Globus pallidus (tissue), 1 donor: Measurements from ENCODE around the gene EGFL8.
A peak's percentile ranks its signal among the peaks of the same experiment; 100 is the strongest.
"Not testable (repeated sequence)": the region's sequence is repeated elsewhere in the genome, so short reads cannot be mapped to it uniquely, and the experiment has no call there.

Experiments
- DNase-seq: peaks from one replicate; pipeline ENCODE4 v3.0.0-alpha.2; 2015; ENCODE audit warnings: low spot score

The EGFL8 gene

DNA sequence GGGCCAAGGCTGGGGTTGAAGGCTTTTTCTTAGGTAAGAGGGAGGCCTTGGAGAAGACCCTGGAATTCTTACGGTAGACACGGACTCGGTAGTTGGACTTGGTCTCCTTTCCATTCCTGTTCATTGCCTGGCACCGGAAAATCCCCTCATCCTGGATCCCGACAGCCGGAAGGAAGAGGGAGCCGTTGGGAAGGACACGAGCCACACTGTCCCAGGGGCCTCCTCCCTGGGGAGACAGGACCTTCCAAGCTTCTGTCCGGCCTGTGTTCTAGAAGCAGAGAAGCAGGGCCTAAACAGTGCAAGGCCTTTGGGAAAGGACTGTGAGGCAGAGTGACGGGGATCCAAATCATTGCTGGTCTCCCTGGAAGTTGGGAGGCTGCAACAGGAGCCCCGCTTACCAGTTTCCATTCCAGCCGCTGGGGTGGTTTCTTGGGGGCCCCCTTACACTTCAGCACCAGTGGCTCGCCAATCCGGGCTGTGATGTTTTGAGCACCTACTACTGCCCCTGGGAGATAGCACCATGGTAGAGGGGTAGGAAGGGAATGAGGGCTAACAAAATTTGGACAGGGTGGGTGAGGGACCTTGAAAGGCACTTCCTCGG is 19.2 kb downstream of the EGFL8 start:
- no peak for DNase-seq

DNA sequence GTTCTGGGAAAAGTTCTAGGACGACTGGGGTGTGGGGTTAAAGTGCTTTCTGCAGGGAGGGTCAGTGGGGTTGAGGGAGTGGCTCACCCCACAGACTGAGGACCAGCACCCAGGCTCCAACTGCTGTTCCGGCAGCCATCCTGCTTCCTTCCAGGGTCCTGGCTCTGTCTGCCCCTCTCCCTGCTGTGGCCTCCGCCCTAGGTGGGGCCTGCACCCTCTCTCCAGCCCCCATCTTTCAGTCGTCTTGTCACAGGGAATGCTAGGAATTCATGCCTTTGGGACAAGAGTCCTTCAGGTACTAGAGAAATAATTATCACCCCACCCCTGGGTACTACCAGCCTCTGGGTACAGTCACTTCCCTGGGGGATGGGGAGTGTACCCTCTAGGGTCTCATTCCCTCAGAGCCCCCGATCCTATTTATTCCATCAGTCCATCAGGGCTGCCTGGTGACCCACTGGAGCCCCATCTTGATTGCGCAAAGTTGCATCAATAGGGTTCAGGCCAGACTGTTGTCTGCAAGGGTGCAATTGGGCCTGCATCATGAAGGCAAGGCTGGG is 19.8 kb downstream of the EGFL8 start, which contains the start of gene AGER:
AGER (minus strand) TSS at position 170 of the 557 bp plus-strand sequence; CDS start at position 139, 31 bp downstream.
- DNase-seq = no peak

DNA sequence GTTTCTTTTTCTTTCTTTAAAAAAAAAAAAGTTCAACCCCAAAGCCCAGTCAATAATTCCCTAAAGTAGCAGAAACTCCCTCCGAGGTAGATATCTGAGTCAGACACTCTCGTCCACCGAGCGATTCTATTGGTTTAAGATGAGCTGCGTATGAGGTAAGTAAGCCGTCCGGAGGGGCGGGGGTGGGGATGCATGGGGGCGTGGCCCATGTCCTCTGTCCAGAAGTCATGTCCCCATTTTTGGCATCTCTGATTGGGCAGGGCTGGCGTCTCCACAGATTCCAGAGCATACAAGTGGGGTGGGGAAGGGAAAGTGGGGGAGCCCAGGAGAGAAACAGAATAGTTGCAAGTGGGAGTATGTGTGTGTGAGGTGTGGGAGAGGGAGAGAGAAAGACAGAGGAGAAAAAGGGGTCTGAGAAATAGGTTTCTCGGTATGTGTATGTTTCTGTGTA is 21.3 kb downstream of the EGFL8 start:
- not testable (repeated sequence) for DNase-seq

DNA sequence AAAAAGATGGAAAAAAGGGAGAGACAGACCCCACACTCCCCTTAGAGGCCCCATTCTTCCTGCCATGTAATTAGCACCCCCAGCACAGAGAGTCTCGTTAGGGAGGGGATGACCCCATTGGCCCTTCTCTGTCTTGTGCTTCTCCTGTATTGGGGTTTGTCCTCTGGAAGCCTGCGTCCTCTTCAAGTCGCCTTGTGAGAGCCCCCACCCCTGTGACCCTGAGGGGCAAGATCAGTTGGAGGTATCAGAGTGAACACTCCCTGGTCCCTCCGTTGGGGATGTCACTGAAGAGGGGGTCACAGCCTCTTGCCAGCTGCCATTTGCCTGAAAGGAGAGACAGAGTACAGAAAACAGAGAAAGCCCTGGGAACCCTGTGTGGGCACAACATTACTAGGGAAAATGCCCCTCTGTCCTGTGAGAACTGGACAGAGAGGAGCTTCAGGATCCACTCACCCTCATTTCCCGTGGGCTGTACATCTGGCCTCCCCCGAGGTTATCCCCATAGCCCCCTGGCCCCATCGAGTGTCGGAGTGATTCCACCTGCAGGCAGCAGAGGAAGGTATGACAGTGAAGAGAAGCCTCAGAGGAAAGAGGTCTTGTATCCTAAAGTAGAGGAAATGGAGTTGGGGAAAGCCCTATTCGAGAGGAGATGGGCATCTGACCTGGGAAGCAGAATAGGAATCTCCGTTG is 21.9 kb downstream of the EGFL8 start:
- not testable (repeated sequence) for DNase-seq

DNA sequence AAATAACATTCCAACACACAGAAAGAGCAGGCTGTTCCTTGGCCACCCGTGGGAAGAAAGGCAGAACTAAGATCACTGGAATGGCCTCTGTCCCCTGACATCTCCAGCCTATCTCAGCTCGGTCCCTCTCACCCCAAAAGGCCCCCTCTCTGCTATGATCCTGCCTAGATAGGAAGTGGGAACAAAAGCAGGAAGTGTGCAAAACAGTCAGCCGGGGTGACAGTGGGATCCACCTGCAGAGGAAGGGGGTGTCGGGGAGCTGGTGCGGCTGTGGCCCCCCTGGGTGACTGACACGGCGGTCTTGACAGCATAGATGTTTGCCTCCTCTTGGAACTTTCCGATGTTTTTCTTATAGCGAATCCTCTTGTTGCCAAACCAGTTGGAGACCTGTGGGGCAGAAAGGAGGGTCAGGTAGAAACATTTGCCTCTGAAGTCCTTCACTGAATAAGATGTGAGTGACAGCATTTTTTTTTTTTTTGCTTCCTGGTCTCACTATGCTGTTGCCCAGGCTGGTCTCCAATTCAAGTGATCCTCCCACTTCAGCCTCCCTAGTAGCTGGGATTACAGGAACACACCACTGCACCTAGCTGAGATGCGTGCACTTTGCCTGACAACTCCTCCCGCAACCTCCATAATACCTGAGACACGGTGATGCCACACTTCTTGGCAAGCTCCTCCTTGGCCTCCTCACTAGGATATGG is 22.8 kb downstream of the EGFL8 start:
- DNase-seq = no peak

DNA sequence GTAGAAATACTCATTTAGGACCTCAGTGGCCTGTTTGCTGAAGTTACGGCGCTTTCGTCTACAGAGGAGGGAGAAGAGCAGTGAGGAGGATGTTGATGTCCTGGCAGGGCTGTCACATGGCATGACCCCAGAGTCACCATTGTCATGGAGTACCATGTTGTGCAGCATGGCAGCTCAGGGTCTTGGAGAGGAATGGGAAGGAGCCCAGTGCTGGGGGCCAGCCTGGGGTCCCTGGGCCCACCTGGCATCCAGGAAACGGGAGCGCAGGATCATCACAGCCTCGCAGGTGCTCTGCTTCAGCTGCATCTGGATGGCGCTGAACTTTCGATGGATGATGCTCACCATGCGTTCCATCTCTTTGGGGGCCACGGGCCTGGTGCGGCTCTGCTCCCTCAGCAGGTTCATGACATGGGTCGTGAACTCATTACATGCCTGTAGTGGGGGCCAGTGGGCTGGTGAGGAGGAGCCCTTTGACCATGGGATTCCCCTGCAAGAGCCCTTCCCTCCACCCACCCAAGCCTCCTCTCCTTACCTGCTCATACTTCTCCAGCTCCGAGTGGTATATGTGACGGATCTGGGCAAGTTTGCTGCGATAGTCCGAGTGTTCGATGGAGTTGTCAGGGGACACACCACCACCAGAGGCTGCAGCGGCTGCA is 23.5 kb downstream of the EGFL8 start:
- not testable (repeated sequence) for DNase-seq

DNA sequence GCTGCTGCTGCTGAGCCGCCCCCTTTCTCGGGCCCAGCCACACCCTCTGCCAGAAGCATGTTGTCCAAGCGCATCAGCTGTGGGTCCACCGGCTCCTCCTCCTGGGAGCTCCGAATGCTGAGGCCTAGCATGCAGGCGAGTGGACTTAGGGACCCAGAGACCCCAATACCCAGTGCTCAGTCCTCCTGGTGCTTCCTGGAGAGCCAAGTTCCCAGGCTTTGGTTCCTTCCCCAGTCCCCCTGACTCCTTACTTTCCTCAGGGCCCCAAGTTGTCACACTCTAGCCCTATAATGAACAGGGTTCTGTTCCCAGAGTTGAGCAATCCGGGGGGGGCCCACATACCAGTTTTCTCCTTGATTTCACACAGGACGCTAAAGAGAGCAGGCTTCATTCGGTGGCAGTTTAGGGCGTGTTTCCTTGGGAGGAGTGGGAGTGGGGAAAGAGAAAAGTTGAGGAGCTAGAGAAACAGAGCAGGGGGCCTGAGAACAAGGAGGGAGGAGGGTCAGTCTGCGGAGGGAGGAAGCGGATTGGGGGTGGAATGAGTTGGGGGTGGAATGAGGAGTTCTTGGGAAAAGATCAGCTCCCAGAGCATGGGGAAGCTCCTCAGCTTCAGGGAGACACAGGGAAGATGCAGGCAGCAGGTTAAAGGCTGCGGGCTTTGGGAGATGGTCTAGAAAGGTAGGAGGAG is 24.1 kb downstream of the EGFL8 start:
- DNase-seq = no peak

DNA sequence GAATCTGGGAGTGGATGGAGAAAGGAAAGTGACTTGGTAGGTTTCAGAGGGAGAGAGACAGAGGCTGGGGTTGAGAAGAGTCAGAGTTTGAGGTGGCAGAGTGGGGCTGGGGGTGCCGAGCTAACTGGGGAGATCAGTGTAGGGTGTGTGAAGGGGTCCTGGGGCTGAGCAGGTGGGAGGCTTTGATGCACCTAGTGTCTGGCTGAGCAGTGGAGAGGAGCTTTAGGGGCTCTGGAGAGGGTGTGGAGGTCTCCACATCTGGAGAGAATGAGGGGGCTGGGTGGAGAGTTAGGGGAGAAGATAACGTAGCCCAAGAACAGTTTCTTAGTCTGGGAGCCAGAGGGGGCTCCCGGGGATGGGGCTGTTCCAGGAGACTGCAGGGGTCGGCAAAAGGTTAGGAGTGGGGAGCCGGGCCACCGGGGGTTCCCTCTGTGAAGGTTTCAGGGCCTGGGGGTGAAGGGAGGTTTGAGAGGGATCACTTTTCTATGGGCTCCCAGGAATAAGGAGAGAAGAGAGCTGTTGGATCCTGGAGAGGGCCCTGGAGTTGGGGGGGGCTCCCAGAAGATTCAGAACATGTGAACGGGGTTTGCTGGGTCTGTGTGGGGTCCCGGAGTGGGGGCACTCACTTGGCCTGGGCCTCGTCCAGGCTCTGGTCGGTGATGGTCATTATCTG is 24.8 kb downstream of the EGFL8 start:
- DNase-seq = peak; percentile 22

DNA sequence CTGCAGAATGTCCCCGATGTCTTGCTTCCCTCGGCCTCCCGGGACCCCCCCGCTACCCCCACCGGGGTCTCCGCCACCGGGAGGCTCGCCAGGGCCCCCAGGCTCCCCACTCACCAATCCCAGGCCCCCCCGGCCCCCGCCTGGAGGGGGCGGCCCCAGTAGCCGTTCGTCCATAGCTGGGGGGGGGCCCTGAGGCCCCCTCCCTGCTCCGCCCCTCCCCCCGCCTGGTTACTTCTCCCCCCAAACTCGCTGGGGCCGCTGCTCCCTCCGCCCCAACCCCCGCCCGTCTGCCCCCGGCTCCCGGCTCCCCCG is 25.3 kb downstream of the EGFL8 start:
- DNase-seq = no peak

DNA sequence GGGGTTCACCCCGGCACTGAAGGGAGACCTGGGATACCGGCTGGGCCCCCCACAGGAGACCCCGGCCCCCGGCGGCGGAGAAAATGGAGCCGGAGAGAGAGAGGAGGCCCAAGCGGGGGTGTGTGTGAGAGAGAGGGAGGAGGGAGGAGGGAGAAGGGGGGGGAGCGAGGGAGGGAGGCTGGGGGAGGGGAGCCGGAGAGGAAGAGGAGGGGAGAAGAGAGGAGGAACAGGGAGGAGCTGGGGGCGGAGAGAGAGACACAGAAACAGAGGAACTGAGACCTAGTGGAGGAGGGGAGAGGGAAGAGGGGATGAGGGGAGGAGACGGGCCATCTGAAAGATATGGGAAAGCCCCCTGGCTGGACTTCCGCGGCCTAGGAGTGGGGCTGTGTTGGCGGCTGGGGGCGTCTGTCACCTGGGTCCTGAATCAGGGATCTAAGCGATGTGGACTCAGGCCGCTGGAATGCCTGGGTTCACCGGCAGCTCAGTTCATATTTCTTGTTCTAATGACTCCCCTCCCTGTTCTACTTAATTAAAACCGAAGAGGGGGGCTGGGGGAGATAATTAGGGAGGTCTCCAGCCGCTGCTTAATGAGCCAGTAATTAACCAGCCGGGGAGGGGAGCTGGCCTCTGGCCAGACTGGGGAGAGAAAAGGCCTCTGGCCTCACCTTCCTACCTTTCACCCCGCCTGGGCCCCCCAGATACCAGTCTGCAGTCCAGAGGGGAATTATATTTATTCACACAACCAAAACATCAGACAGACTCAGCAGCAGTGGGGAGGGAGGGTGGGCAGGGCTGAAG is 25.9 kb downstream of the EGFL8 start, which contains the start of gene PBX2:
PBX2 (minus strand) TSS at position 149 of the 798 bp plus-strand sequence. CDS start 287 bp downstream, outside the sequence.
- peak; percentile 95 for DNase-seq

DNA sequence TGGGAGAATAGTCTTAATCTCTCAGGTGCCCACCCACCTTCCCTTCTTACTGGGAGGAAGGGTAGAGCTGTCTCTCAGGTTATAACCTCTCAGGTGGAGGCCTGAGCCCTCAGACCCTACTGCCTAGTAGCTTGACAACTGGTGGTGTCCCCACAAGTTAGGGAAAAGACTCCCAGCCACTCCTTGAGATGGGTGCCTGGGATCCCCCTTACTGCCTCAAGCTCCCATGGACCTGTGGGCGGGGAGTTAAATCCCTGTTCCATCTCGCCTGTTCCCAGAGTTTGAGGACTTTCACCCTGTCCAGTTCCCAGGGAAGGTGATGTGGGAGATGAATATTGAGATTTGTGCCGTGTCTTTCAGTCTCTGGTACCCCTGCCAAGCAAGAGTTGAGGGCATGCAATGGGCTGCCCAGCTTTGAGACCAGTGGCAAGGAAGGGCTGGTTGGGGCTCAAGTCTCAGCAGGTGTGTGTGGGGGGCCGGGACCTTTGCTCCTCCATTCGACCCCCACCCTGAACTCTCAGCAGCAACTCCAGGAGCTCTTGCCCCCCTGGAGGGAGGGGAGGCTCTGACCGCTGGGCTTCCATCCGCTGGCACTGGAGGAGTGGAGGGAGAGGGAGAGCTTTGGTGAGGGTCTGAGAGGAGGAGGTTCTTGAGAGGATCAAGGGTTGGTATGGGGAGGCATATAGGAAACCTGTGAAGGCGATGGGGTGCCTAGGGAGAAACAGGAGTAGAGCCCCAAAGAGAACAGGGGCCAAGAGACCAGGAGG is 26.7 kb downstream of the EGFL8 start:
- no peak for DNase-seq

DNA sequence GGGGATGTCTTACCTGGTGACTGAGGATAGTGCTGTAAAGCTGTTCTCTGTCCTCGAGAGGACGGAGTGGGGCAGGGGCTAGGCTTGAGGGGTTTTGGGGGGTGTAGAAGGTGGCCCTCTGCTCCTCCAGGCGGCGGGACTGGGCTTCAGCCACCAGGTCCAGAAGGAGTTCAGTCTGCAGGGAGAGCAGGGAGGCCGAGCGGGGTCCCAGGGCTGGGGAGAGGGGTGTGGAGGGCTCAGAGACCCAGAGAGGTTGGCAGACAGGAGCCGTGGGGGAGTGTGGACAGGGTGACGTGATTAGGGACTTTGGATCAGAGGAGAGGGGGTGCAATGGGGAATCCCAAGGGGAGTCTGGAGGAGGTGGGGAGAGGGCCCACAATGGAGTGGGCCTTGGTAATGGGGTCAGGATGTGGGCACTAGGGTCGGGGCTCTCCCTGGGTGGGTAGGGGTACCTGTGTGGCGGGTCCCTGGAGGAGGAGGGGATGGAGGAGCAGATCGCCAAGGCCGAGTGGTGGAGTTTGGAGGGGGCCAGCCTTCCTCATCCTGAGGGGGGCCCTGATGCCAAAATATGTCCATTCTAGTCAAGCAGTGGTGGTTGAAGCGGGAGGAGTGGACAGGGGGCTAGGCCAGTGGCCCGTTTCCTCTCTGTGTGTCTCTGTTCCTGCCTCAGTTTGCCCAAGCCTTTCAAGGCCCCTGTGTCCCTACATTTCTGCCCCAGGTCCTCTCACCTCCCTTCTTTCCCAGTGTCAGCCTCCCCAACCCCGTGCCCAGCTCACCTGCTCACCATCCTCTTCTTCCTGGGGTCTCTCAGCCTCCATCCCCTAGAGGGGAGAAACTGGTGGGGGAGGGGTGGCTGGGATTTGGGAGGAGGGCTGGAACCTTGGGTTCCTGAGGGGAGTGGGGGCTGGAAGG is 27.6 kb downstream of the EGFL8 start:
- DNase-seq = no peak

DNA sequence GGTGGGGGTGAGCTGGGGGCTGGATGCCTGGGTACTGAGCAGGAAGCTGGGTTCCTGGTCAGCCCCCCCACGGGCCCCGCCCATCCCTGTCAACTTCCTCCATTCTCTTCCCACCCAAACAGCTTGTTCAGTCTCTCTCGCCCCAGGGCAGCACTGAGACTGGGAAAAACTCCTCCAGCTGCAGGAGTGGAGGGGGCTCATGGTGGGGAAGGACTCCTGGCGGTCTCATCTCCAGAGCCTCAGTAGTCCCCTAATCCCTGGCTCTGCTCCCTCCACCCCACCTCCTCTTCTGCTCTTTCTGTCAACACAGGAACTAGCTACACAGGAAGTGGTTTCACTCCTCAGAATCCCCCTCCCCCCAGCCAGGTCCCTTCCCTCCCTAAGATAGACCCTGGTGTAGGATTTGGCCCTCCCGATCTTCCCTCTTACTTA is 28.2 kb downstream of the EGFL8 start, which contains the start of gene GPSM3:
GPSM3 (minus strand) TSS at position 36 of the 432 bp plus-strand sequence. CDS start 130 bp downstream, outside the sequence.
- DNase-seq = no peak

DNA sequence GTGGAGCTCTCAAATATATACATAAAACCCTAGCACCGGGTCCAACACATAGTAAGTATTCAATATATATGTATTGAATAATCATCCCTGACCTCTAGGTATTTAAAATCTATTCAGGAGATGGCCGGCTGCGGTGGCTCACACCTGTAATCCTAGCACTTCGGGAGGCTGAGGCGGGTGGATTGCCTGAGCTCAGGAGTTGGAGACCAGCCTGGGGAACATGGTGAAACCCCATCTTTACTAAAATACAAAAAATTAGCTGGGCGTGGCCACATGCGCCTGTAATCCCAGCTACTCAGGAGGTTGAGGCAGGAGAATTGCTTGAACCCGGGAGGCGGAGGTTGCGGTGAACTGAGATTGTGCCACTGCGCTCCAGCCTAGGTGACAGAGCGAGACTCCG is 28.7 kb downstream of the EGFL8 start:
- DNase-seq = not testable (repeated sequence)

DNA sequence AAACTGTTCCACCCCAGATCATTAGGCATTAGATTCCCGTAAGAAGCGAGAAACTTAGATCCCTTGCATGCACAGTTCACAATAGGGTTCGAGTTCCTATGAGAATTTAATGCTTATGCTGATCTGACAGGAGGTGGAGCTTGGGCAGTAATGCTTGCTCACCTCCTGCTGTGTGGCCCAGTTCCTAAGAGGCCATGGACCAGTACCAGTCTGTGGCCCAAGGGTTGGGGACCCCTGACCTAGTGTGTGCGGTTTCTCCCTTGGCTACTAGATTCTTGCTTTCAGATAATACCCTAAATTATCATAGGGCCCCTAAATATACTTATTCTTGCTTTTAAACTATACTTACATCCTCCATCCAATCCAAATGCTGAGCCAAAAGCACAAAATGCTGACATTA is 30.0 kb downstream of the EGFL8 start:
- DNase-seq = no peak

DNA sequence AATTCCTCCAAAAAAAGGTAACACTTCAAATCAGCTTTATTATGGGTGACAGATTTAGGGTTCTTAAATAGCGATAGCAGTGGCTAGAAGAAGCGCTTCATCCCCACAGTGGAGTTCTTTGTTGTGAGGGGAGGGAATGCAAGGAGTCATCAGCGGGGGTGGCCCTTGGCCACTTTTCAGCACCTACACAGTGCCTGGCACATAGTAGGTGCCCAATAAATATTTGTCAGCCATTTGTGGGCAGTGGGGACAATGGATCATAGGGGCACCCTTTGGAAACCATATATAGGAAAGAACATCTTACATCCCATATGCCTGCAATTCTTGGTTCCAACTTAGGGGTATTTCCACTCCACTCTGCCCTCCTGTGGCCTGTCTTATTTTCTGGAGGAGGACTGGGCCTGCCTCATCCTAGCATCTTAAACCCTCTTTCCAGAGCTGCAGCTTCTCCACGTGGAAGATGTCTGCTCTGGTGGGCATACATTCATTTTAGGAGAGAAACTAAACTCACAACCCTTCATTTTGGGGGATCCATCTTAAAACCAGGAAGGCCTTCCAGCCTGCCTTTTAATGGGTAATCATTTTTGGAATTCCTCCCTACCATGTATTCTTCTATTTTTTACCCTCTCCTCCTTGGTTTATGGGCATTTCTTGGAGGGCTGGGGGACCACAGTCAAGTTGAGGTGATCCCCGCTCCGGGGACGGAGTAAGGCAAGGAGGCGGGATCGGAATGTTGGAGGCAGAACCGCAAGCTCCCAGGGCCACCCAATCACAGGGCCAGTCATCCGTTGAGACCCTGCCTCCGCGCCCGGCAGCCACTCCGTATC is 30.6 kb downstream of the EGFL8 start:
- DNase-seq = peak; percentile 76

DNA sequence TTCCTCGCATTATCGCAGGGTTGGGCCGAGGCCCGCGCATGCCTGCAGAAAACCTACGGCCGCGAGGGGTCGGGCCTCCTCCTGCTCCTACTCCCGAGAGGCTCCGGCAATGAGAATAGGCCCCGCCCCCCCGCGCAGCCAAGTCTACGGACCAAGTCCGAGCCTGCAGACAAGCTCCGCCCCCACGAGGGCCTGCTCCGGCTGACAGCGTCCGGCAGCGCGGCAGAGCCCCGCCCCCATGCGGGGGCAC is 31.2 kb downstream of the EGFL8 start:
- peak; percentile 100 for DNase-seq
